GM19372 (cell line): ENCODE results near the gene PROSER3.

Source experiments
- ATAC-seq: cut with Tn5 transposase; IDR thresholded peaks from one replicate; pipeline ENCODE4 v1.9.1; 2021; ENCODE audit warnings: mild to moderate bottlenecking, low read depth, moderate library complexity; ENCODE audit not compliant: unreplicated experiment

PROSER3 gene

DNA sequence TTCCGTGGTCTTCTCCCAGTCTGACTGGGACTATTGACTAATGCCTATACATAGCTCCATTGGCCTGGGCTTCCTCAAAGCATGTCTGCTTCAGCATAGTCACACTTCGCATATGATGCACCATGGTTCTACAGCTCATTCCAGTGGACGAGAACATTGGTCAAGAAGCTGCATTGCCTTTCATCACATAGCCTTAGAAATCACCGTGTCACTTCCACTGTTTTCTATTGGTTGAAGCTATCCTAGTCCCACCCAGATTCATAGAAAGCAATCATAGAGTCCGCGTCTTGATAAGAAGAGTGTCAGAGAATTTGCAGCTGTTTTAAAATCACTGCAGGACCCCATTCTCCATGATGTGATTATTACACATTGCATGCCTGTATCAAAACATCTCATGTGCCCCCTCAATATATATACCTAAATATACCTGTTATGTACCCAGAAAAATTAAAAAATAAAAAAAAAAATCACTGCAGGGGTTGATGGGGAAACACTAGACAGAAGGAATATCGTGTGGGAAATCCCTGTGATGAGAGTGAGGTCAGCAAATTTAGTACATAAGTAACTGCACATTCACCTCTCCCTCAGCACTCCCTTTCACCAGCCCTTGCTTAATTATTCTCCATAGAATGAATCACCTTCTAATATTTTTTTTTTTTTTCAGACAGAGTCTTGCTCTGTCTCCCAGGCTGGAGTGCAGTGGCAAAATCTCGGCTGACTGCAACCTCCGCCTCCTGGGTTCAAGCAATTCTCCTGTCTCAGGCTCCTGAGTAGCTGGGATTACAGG is 15.2 kb downstream of the PROSER3 start:
- no peak for ATAC-seq

DNA sequence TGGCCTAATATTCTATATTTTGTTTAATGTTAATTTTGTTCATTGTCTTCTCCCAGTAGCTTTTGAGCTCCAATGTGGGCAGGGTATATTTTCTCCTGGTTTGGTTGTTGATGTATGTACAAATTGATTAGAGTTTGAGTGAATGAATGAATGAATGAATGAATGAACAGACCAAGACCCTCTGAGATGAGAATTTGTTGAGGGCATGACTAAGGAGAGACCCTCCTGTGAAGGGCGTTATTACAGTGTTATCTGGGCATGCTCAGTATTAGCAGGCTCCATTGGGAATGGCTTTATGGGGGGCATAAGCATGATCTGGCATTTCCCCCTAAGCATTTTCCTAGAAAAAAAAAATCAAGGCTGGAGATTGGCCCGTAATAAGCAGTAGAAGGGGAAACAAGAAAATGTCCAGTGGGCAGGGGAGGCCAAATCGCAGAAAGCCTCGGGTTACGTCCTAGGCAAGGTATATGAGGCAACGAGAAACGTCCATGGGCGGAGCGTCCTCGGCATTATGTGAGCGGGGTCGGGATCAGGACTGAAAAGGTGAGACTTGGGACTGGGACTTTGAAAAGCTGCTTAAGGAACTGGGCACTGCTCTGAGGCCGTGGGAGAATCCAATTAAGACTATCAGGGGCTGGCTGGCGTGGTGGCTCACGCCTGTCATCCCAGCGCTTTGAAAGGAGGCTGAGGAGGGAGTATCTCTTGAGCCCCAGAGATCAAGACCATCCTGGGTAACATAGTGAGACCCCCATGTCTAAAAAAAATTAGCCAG is 16.5 kb downstream of the PROSER3 start:
- ATAC-seq, result no peak

DNA sequence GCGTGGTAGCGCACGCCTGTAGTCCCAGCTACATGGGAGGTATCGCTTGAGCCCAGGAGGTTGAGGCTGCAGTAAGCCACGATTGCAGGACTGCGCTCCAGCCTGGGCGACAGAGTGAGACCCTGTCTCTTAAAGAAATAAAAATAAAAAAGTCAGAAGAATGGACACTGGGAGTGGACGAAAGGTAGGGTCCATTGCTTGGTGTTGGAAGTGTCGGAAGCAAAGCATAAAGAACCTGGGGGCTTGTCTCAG is 17.0 kb downstream of the PROSER3 start:
- ATAC-seq, result no peak

DNA sequence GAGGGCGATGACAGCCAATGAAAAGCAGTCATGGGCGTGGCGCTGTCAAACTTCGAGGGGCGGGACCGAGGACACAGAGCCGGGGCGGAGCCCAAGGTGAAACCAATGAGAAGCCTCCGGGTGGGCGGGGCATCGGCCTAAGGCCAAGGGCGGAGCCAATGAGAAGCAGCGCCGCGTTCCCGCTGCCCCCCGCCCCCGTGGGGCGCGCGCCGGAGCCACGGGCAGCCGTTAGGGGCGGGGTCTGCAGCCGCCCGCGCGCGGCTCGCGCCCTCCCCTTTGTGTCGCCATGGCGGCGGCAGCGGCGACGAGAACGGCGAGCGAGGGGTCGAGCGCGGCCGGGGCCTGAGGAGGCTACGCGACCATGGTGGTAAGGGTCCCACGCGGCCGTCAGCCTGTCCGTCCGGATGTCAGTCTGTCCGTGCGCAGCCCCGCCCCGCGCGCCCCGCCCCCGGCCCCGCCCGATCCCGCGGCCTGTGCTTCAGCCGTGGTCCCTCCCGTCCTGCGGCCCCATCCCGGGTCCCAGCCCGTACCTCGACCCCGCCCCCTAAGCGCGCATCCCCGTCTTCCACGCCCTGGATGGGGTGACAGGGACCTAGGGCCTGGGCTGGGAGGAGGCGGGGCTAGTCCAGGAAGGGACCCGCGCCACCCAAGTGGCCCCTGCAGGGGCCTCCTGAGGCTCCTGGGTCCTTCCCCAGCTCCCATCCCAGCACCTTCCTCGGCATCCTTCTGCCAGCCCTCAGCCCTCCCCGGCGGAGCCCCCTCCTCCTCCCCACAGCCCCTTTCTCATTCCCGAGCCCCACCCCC is 17.5 kb downstream of the PROSER3 start, which contains the start of gene ARHGAP33:
TSS of gene ARHGAP33 (plus strand) at position 267 of the 804 bp plus-strand sequence. CDS start at position 362, 95 bp downstream.
- ATAC-seq, result peak; percentile 96

DNA sequence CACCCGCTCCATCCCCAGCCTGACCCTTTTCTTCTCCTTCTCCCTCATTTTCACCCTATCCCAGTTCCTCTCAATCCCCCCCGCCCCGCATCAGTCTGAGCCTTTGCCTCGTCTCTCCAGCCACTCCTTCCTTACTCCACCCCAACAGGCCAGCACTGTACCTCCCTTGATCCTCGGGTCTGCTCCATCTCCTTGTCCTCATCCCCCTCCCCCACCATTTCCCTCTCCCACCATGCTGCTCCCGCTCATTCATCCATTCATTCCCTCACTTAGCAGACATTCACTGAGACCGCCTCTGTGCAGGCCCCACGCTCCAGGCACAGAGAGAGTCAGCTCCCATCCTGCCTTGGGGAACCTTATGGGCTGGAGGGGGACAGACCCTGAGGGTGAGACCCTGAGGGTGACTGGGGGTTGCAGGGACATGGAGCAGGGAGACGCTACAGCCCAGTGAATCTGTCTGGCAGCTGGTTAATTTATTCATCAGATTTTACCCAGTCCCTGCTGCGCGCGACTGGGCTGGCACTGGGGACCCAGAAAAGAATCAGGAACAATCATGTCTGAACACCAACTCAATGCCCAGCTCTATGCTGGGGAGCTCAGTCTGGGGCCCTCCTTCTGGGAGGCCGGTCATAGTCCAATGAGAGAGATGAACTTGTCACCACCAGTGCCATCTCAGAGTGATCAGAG is 18.3 kb downstream of the PROSER3 start:
- no peak for ATAC-seq

DNA sequence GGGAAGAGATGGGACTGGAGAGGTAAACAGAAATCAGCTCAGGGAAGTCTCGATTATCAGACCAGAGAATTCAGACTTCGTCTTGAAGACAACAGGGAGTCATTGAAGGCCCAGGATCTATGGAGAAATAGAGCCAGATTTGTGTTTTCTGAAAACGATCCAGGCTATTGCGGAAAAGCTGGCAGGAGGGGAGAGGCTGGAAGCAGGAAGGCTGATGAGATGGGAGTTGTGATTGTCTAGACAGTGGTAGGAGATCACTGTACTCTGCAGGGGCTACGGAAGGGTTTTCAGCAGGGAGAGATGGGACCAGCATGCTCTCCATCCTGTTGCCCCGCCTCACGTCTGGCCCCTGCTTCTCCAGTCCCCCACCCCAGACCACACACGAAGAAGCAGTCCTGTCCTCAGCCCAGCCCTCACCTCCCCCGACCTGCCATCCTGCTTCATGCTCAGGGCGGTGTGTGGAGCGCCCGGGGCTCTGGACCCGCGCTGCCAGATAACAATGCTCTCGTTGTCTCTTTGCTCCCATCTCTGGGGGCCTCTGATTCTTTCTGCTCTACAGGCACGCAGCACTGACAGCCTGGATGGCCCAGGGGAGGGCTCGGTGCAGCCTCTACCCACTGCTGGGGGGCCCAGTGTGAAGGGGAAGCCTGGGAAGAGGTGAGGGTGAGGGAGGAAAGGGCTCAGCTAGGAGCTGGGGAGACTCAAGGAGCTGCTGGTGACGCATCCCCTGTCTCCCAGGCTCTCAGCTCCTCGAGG is 19.3 kb downstream of the PROSER3 start:
- ATAC-seq, result no peak

DNA sequence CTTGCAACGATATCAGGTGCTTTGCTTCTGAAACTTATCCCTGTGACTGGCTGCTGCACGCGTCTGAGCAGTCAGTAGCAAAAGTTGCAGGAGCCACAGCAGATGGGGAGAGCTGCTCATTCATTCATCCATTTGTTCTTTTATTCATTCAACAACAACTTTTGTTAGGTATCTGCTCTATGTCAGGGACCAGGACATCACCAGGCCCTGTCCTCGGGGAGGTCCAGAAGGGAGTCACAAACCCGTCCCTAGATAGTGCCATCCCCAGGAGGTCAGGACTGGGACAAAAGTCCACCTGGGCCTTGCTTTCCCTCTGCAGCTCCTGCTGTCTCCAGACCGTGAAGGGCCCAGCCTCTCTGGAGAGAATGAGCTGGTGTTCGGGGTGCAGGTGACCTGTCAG is 20.0 kb downstream of the PROSER3 start:
- ATAC-seq, result no peak

DNA sequence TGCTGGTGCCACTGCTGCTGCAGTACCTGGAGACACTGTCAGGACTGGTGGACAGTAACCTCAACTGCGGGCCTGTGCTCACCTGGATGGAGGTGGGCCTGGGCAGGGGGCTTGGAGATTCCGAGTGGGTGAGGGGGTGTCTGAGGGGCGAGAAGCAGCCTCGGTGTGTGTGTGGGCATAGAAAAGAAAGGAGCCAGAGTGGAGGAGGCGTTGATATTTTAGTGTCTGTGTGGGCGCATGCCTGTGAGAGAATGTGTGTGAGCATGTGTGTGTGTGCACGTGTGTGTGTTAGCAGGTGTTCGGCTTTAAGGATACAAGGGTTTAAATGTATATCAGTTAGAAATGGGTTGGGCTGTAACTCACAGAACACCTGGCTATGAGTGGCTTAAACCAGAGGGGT is 21.1 kb downstream of the PROSER3 start:
- no peak for ATAC-seq

DNA sequence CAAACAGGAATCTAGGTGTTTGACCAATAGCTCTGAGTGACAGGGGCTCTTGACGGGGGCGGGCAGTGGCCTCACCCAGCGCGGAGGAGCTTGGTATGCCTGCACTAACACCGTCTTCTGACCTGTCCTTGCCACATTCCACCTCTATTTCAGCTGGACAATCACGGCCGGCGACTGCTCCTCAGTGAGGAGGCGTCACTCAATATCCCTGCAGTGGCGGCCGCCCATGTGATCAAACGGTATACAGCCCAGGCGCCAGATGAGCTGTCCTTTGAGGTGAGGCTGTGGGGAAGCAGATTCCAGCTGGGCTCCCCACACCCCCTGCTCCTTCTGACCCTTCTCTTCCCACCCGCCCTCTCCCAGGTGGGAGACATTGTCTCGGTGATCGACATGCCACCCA is 22.1 kb downstream of the PROSER3 start:
- ATAC-seq, result no peak

DNA sequence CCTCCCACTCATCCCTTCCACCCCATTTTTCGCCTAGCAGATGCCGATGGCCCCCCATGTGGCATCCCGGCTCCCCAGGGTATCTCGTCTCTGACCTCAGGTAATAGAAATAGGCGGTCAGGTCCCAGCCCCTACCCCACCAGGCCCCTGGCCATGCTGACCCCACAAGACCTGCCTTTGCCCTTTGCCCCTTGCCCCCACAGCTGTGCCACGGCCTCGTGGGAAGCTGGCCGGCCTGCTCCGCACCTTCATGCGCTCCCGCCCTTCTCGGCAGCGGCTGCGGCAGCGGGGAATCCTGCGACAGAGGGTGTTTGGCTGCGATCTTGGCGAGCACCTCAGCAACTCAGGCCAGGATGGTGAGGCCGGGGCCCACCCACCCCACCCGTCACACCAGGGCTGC is 22.7 kb downstream of the PROSER3 start:
- no peak for ATAC-seq

DNA sequence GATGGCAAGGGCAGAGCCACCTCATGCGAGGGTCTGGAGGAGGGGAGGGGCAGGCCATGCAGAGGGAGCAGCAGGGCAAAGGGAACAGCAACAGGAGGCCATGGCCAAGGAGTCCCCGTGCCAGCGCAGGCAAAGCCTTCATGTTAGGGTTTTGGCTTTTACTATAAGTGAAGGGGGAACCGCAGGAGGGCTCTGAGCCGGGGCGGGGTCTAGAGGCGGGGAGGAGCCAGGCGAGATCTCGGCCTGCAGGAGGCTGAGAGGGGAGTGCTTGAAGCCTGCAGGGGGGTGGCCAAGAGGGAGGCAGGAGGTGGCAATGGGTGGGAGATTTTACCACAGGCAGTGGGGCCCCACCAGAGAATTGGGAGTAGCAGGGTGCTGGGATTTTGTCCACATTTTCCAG is 23.7 kb downstream of the PROSER3 start:
- ATAC-seq, result no peak

DNA sequence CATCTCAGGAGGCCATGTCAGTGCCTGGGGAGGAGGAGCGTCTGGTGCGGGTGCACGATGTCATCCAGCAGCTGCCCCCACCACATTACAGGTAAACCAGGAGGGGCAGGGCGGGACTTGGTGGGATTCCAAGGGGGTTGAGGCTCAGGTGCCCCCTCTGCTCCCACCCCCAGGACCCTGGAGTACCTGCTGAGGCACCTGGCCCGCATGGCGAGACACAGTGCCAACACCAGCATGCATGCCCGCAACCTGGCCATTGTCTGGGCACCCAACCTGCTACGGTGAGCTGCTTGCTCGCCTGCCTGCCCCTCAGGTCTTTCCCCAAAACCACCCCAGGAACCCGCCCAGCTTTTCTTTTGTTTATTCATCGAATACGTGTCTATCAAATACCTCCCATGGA is 24.6 kb downstream of the PROSER3 start:
- ATAC-seq, result no peak

DNA sequence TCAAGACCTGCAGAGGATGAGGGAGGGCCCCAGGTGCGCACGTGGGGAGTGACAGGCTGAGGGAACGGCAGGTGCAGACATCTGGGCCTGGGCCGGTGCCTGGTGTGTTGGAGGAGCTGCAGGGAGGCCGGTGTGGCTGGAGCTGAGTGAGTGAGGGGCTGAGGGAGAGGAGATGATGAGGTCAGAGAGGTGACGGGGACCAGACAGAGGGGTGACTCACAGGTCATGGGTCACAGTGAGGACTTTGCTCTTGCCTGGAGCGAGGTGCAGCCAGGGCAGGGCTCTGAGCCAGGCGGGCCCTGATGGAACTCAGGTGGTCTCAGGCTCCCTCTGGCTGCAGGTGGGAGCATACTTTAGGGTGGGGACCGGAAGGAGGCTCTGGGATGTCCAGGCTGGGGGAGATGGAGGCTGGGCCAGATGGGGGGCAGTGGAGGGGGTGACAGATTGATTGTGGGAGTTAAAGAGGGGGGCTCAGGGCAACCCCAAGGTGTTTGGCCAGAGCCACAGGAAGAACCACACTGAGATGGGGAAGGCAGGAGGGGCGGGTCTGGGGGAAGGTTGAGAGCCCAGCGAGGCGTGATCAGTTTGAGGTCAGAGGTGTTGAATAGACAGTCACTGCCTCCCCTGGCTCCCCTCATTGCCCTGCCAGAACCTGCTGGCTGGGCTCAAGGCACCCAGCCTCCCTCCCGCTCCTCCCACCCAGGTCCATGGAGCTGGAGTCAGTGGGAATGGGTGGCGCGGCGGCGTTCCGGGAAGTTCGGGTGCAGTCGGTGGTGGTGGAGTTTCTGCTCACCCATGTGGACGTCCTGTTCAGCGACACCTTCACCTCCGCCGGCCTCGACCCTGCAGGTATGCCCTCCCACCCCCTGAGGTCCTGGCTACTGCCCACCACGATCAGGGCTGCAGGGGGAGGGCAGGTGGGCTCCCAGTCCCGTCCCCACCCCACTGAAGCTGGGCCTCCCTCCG is 25.8 kb downstream of the PROSER3 start:
- no peak for ATAC-seq

DNA sequence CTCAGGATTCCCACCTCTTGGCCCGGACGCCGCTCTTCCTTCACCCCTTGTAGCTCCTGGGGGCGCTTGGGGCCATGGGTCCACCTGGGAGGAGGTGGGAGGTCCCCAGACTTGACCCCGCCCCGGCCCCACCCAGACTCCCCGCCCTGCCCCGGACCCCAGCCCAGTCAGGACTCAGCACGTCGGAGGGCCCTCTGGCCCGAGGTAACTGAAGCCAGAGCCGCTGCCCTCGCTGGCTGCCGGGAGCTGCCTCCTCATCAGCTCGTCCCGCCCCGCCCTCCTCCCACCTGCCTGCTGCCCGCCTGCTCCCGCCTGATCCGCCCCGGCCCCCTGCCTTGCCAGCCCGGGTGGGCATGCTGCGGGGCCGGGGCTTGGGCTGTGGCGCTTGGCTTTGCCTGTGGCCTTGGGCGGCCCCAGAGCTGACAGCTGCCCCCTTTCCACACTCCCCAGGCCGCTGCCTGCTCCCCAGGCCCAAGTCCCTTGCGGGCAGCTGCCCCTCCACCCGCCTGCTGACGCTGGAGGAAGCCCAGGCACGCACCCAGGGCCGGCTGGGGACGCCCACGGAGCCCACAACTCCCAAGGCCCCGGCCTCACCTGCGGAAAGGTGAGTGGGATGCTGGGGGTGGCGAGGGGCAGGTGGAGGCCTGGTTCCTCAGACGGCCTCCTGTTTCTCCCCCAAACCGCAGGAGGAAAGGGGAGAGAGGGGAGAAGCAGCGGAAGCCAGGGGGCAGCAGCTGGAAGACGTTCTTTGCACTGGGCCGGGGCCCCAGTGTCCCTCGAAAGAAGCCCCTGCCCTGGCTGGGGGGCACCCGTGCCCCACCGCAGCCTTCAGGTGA is 26.7 kb downstream of the PROSER3 start:
- ATAC-seq, result no peak

DNA sequence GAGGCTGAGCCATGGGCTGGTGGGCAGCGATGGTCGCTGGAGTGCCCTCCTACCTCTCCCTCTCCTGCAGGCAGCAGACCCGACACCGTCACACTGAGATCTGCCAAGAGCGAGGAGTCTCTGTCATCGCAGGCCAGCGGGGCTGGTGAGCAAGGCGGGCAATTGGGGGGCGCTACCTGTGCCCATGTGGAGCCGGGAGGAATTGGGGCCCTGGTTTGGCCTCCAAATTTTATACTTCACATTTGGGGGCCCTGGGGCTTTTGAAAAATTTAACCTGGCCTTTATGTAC is 27.3 kb downstream of the PROSER3 start:
- no peak for ATAC-seq

DNA sequence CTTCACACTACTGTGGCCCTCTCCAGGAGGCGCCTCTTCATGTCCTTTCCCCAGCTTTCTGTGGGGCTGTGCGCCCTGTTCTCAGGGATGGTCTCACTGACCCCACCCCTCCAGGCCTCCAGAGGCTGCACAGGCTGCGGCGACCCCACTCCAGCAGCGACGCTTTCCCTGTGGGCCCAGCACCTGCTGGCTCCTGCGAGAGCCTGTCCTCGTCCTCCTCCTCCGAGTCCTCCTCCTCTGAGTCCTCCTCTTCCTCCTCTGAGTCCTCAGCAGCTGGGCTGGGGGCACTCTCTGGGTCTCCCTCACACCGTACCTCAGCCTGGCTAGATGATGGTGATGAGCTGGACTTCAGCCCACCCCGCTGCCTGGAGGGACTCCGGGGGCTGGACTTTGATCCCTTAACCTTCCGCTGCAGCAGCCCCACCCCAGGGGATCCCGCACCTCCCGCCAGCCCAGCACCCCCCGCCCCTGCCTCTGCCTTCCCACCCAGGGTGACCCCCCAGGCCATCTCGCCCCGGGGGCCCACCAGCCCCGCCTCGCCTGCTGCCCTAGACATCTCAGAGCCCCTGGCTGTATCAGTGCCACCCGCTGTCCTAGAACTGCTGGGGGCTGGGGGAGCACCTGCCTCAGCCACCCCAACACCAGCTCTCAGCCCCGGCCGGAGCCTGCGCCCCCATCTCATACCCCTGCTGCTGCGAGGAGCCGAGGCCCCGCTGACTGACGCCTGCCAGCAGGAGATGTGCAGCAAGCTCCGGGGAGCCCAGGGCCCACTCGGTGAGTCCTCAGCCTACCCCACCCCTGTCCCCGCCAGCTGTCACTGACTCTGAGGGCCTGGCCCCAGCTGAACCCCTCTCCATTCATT is 28.6 kb downstream of the PROSER3 start:
- no peak for ATAC-seq

DNA sequence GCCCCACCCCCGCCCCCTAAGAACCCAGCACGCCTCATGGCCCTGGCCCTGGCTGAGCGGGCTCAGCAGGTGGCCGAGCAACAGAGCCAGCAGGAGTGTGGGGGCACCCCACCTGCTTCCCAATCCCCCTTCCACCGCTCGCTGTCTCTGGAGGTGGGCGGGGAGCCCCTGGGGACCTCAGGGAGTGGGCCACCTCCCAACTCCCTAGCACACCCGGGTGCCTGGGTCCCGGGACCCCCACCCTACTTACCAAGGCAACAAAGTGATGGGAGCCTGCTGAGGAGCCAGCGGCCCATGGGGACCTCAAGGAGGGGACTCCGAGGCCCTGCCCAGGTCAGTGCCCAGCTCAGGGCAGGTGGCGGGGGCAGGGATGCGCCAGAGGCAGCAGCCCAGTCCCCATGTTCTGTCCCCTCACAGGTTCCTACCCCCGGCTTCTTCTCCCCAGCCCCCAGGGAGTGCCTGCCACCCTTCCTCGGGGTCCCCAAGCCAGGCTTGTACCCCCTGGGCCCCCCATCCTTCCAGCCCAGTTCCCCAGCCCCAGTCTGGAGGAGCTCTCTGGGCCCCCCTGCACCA is 29.3 kb downstream of the PROSER3 start:
- ATAC-seq, result no peak
